ENCODE data around the gene CFAP61. TPM values are rescaled to one million over a fixed set of nuclear protein-coding genes. Genes with fewer than 3 reads are reported as not detected.

CFAP61 gene
- total RNA-seq, 1 experiment from 2014 or later = 0.61 TPM

DNA sequence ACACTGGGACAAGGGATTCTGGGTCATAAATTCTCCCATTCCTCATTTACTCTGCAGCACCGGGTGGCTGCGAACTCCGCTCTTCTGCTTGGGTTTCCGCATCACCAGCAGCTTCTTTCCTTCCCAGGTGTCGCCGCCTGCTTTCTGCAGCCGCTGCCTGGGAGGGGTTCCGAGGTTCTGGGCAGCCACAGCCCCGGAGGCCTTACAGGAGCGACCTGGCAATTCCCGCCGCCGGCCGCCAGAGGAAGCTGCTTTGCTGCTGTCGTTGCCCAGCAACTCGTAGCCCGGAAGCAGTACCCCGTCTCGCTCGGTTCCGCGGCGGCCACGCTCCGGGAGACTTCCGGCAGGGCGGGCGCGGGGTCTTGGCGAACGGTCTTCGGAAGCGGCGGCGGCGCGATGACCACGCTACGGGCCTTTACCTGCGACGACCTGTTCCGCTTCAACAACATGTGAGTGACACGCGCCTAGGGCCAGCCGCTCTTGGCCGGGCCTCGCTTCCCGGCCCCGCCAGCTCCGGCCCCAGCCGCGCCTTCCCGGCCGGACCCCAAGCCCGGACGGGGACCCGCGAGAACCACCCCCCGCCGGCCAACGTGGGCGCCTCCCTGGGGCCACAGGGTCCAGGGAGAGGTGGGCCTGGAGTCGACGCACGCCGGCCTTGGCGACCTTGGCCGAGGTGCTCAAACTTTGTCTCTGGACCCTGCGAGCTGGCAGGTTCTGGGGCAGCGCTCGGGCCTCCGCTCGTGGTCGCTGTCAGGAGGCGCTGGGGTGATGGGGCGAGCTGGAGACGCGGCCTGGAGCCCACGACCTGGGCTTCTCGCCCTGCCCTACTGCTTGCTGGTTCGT lies 35.1 kb upstream of the CFAP61 start, which contains the start of gene NAA20 (continued):
- TF ChIP-seq KAT7 (CRISPR knock-in tag; IDR thresholded peaks at IDR 0.05; ENCODE audit: borderline replicate concordance) = no peak
- TF ChIP-seq, protein P1, sequence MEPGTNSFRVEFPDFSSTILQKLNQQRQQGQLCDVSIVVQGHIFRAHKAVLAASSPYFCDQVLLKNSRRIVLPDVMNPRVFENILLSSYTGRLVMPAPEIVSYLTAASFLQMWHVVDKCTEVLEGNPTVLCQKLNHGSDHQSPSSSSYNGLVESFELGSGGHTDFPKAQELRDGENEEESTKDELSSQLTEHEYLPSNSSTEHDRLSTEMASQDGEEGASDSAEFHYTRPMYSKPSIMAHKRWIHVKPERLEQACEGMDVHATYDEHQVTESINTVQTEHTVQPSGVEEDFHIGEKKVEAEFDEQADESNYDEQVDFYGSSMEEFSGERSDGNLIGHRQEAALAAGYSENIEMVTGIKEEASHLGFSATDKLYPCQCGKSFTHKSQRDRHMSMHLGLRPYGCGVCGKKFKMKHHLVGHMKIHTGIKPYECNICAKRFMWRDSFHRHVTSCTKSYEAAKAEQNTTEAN (CRISPR knock-in tag; IDR thresholded peaks at IDR 0.05) = no peak; the same call in 1 of the 2 replicates
- no peak for TF ChIP-seq ESRRA (CRISPR knock-in tag; IDR thresholded peaks at IDR 0.05; ENCODE audit: borderline replicate concordance)
- no peak for TF ChIP-seq ZNF671 (CRISPR knock-in tag; IDR thresholded peaks at IDR 0.05)
- no peak for TF ChIP-seq ZNF396 (CRISPR knock-in tag; IDR thresholded peaks at IDR 0.05; ENCODE audit: borderline replicate concordance)
- TF ChIP-seq SMAD3 (CRISPR knock-in tag; IDR thresholded peaks at IDR 0.05; ENCODE audit: borderline replicate concordance) = peak; percentile 58; the same call in 1 of the 2 replicates
- TF ChIP-seq, protein P2, sequence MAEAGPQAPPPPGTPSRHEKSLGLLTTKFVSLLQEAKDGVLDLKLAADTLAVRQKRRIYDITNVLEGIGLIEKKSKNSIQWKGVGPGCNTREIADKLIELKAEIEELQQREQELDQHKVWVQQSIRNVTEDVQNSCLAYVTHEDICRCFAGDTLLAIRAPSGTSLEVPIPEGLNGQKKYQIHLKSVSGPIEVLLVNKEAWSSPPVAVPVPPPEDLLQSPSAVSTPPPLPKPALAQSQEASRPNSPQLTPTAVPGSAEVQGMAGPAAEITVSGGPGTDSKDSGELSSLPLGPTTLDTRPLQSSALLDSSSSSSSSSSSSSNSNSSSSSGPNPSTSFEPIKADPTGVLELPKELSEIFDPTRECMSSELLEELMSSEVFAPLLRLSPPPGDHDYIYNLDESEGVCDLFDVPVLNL (CRISPR knock-in tag; IDR thresholded peaks at IDR 0.05; ENCODE audit: borderline replicate concordance, low read depth) = peak; percentile 32; the same call in 1 of the 2 replicates
- no peak for TF ChIP-seq ZNF219 (CRISPR knock-in tag; IDR thresholded peaks at IDR 0.05; ENCODE audit: borderline replicate concordance)
- TF ChIP-seq, protein P3, sequence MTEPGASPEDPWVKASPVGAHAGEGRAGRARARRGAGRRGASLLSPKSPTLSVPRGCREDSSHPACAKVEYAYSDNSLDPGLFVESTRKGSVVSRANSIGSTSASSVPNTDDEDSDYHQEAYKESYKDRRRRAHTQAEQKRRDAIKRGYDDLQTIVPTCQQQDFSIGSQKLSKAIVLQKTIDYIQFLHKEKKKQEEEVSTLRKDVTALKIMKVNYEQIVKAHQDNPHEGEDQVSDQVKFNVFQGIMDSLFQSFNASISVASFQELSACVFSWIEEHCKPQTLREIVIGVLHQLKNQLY (CRISPR knock-in tag; IDR thresholded peaks at IDR 0.05) = no peak
- TF ChIP-seq, protein P4, sequence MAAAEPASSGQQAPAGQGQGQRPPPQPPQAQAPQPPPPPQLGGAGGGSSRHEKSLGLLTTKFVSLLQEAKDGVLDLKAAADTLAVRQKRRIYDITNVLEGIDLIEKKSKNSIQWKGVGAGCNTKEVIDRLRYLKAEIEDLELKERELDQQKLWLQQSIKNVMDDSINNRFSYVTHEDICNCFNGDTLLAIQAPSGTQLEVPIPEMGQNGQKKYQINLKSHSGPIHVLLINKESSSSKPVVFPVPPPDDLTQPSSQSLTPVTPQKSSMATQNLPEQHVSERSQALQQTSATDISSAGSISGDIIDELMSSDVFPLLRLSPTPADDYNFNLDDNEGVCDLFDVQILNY (CRISPR knock-in tag; IDR thresholded peaks at IDR 0.05) = peak; percentile 80
- TF ChIP-seq, protein P5, sequence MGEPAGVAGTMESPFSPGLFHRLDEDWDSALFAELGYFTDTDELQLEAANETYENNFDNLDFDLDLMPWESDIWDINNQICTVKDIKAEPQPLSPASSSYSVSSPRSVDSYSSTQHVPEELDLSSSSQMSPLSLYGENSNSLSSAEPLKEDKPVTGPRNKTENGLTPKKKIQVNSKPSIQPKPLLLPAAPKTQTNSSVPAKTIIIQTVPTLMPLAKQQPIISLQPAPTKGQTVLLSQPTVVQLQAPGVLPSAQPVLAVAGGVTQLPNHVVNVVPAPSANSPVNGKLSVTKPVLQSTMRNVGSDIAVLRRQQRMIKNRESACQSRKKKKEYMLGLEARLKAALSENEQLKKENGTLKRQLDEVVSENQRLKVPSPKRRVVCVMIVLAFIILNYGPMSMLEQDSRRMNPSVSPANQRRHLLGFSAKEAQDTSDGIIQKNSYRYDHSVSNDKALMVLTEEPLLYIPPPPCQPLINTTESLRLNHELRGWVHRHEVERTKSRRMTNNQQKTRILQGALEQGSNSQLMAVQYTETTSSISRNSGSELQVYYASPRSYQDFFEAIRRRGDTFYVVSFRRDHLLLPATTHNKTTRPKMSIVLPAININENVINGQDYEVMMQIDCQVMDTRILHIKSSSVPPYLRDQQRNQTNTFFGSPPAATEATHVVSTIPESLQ (CRISPR knock-in tag; IDR thresholded peaks at IDR 0.05) = no peak
- TF ChIP-seq, protein P6, sequence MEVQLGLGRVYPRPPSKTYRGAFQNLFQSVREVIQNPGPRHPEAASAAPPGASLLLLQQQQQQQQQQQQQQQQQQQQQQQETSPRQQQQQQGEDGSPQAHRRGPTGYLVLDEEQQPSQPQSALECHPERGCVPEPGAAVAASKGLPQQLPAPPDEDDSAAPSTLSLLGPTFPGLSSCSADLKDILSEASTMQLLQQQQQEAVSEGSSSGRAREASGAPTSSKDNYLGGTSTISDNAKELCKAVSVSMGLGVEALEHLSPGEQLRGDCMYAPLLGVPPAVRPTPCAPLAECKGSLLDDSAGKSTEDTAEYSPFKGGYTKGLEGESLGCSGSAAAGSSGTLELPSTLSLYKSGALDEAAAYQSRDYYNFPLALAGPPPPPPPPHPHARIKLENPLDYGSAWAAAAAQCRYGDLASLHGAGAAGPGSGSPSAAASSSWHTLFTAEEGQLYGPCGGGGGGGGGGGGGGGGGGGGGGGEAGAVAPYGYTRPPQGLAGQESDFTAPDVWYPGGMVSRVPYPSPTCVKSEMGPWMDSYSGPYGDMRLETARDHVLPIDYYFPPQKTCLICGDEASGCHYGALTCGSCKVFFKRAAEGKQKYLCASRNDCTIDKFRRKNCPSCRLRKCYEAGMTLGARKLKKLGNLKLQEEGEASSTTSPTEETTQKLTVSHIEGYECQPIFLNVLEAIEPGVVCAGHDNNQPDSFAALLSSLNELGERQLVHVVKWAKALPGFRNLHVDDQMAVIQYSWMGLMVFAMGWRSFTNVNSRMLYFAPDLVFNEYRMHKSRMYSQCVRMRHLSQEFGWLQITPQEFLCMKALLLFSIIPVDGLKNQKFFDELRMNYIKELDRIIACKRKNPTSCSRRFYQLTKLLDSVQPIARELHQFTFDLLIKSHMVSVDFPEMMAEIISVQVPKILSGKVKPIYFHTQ (CRISPR knock-in tag; IDR thresholded peaks at IDR 0.05) = no peak
- no peak for TF ChIP-seq NR3C1 (CRISPR knock-in tag; conservative IDR thresholded peaks at IDR 0.05; ENCODE audit: low read depth)
- TF ChIP-seq, protein P7, sequence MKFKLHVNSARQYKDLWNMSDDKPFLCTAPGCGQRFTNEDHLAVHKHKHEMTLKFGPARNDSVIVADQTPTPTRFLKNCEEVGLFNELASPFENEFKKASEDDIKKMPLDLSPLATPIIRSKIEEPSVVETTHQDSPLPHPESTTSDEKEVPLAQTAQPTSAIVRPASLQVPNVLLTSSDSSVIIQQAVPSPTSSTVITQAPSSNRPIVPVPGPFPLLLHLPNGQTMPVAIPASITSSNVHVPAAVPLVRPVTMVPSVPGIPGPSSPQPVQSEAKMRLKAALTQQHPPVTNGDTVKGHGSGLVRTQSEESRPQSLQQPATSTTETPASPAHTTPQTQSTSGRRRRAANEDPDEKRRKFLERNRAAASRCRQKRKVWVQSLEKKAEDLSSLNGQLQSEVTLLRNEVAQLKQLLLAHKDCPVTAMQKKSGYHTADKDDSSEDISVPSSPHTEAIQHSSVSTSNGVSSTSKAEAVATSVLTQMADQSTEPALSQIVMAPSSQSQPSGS (CRISPR knock-in tag; IDR thresholded peaks at IDR 0.05; ENCODE audit: borderline replicate concordance, low read depth) = no peak
- TF ChIP-seq CREB1 (CRISPR knock-in tag; IDR thresholded peaks at IDR 0.05) = no peak
